GM12878 (cell line): ENCODE results near the gene ESPNL. TPM values are rescaled to one million over a fixed set of nuclear protein-coding genes. Genes with fewer than 3 reads are reported as not detected.

Source experiments
- ATAC-seq: fragments of 200-7000 bp; cut with Tn5 transposase; 3 replicates; pipeline ENCODE4 v1.9.1; 2020; ENCODE audit warnings: mild to moderate bottlenecking, moderate library complexity
- BruUV-seq: library from RNA; stranded (reverse); fragments of 400-500 nt; replicated peaks from 2 replicates; lab custom pipeline; 2021; lab: Mats Ljungman, UMichigan
- CTCF ChIA-PET: fragments of 300-600 bp; sonication (Branson Sonifier 250); formaldehyde crosslinking; extraction: SDS; loops from one replicate; lab custom pipeline; 2021; ENCODE audit warnings: inconsistent platforms; lab: Yijun Ruan, JAX
- POLR2A ChIA-PET: fragments of 350-600 bp; formaldehyde crosslinking; extraction: SDS; loops from one replicate; lab custom pipeline; 2021; ENCODE audit warnings: inconsistent platforms; lab: Charles Lee
- RAD21 ChIA-PET: fragments of 300-600 bp; sonication (Branson Sonifier 250); formaldehyde crosslinking; loops from one replicate; lab custom pipeline; 2023; ENCODE audit warnings: antibody characterized with exemption; ENCODE audit not compliant: unreplicated experiment; lab: Charles Lee
- SMC1A ChIA-PET: fragments of 300-600 bp; sonication (Branson Sonifier 250); formaldehyde crosslinking; loops from one replicate; lab custom pipeline; 2023; ENCODE audit not compliant: unreplicated experiment, uncharacterized antibody; lab: Charles Lee
- DNase-seq: peaks from one replicate; pipeline ENCODE4 v3.0.0-alpha.2; 2011; ENCODE audit warnings: low read depth, low spot score
- FAIRE-seq: peaks from 3 replicates; lab custom pipeline; 2011; peaks lifted over from hg19 to GRCh38; lab: Jason Lieb, UNC
- H2AFZ ChIP-seq: 2 replicates; pipeline ENCODE4 v1.6.0; 2011; ENCODE audit warnings: low read depth, low read length, control low read depth; ENCODE audit not compliant: control insufficient read depth
- H3K27ac ChIP-seq: 2 replicates; pipeline ENCODE4 v1.5.1; 2011; ENCODE audit warnings: control low read depth; ENCODE audit not compliant: control insufficient read depth, insufficient read depth
- H3K27me3 ChIP-seq, 2 experiments: replicated peaks in 1 of 2; 2 replicates each; pipeline versions ENCODE4 v1.6.0 to v1.6.1; 2011; ENCODE audit warnings: low read length in 1 of 2; ENCODE audit not compliant: control insufficient read depth in 2 of 2, insufficient read depth in 2 of 2
- H3K36me3 ChIP-seq, 2 experiments: 2 replicates each; pipeline ENCODE4 v1.5.1; 2011; ENCODE audit warnings: low read length in 1 of 2; ENCODE audit not compliant: control insufficient read depth in 2 of 2, insufficient read depth in 2 of 2
- H3K4me1 ChIP-seq: 2 replicates; pipeline ENCODE4 v1.6.1; 2011; ENCODE audit warnings: mild to moderate bottlenecking, low read length, moderate library complexity, mixed read lengths; ENCODE audit not compliant: control insufficient read depth, insufficient read depth
- H3K4me2 ChIP-seq: 2 replicates; pipeline ENCODE4 v1.6.0; 2011; ENCODE audit warnings: control low read depth; ENCODE audit not compliant: control insufficient read depth, insufficient read depth
- H3K4me3 ChIP-seq: fragments of 200-600 bp; sonication (generic); 2 replicates; pipeline ENCODE4 v1.5.1; 2016
- H3K79me2 ChIP-seq: 2 replicates; pipeline ENCODE4 v1.6.0; 2011; ENCODE audit warnings: low read length; ENCODE audit not compliant: control insufficient read depth, insufficient read depth
- H3K9ac ChIP-seq: 2 replicates; pipeline ENCODE4 v1.8.0; 2011; ENCODE audit warnings: low read length, control low read depth, mixed read lengths; ENCODE audit not compliant: control insufficient read depth, insufficient read depth
- H3K9me3 ChIP-seq: replicated peaks from 3 replicates; pipeline ENCODE4 v1.5.1; 2011; ENCODE audit warnings: mild to moderate bottlenecking, low read length; ENCODE audit not compliant: control insufficient read depth, insufficient read depth
- H4K20me1 ChIP-seq: 2 replicates; pipeline ENCODE4 v1.6.0; 2011; ENCODE audit not compliant: control insufficient read depth, insufficient read depth
- CREB1 ChIP-seq: IDR thresholded peaks from 2 replicates; pipeline ENCODE4 v1.6.1; 2012; ENCODE audit warnings: low read depth, mild to moderate bottlenecking, inconsistent platforms
- EP300 ChIP-seq, 2 experiments: fragments of 150-350 bp in 1 of 2; IDR thresholded peaks; 2 replicates each; pipeline ENCODE4 v1.6.1; 2011 to 2012; ENCODE audit warnings: low read depth in 2 of 2, low read length in 2 of 2, borderline replicate concordance in 1 of 2, improper control_type of control experiment in 1 of 2, inconsistent platforms in 1 of 2; ENCODE audit not compliant: control insufficient read depth in 1 of 2
- FOXM1 ChIP-seq: IDR thresholded peaks from 2 replicates; pipeline ENCODE4 v1.6.1; 2012; ENCODE audit warnings: low read depth, mild to moderate bottlenecking, inconsistent platforms, low read length, moderate library complexity
- JUNB ChIP-seq: IDR thresholded peaks from 2 replicates; pipeline ENCODE4 v1.6.1; 2016; ENCODE audit warnings: antibody characterized with exemption, mild to moderate bottlenecking
- LARP7 ChIP-seq: fragments of 450-650 bp; IDR thresholded peaks from 2 replicates; pipeline ENCODE4 v1.6.1; 2017; ENCODE audit warnings: mild to moderate bottlenecking
- MEF2A ChIP-seq: IDR thresholded peaks from 2 replicates; pipeline ENCODE4 v1.6.1; 2011; ENCODE audit warnings: low read depth, mild to moderate bottlenecking, low read length, moderate library complexity; ENCODE audit not compliant: insufficient read depth
- MYC ChIP-seq: IDR thresholded peaks from 2 replicates; pipeline ENCODE4 v1.6.1; 2011; ENCODE audit warnings: mild to moderate bottlenecking, low read length, moderate library complexity, inconsistent platforms; ENCODE audit not compliant: insufficient read depth, insufficient replicate concordance, insufficient read length, severe bottlenecking
- NFXL1 ChIP-seq: fragments of 450-650 bp; IDR thresholded peaks from 2 replicates; pipeline ENCODE4 v1.6.1; 2017; ENCODE audit warnings: antibody characterized with exemption, mild to moderate bottlenecking, borderline replicate concordance
- NR2F1 ChIP-seq: fragments of 450-650 bp; conservative IDR thresholded peaks from 2 replicates; pipeline ENCODE4 v1.6.1; 2017; ENCODE audit warnings: mild to moderate bottlenecking
- RELA ChIP-seq: fragments of 450-650 bp; IDR thresholded peaks from 2 replicates; pipeline ENCODE4 v1.8.0; 2014; ENCODE audit warnings: borderline replicate concordance; ENCODE audit not compliant: partially characterized antibody
- SP1 ChIP-seq: IDR thresholded peaks from one replicate; pipeline ENCODE4 v1.6.1; 2011; ENCODE audit warnings: low read depth, low read length
- SREBF2 ChIP-seq: IDR thresholded peaks from 2 replicates; pipeline ENCODE4 v1.6.1; 2012; ENCODE audit warnings: mild to moderate bottlenecking, low read length
- SRF ChIP-seq, 2 experiments: IDR thresholded peaks; 2 replicates each; pipeline ENCODE4 v1.6.1; 2011; ENCODE audit warnings: low read depth in 2 of 2, low read length in 2 of 2, mild to moderate bottlenecking in 1 of 2, moderate library complexity in 1 of 2
- SUPT20H ChIP-seq: IDR thresholded peaks from 2 replicates; pipeline ENCODE4 v1.6.1; 2011; ENCODE audit warnings: low read depth, mild to moderate bottlenecking, low read length, moderate library complexity, borderline replicate concordance; ENCODE audit not compliant: control insufficient read depth
- SUZ12 ChIP-seq: fragments of 200-600 bp; sonication (generic); IDR thresholded peaks from one replicate; pipeline ENCODE4 v1.6.1; 2018; ENCODE audit warnings: antibody characterized with exemption, mild to moderate bottlenecking; ENCODE audit not compliant: unreplicated experiment
- YBX1 ChIP-seq: fragments of 450-650 bp; IDR thresholded peaks from 2 replicates; pipeline ENCODE4 v1.6.1; 2016; ENCODE audit warnings: antibody characterized with exemption
- ZZZ3 ChIP-seq: IDR thresholded peaks from 2 replicates; pipeline ENCODE4 v1.6.1; 2011; ENCODE audit warnings: low read depth; ENCODE audit not compliant: control insufficient read depth, insufficient read length
- WGBS: methylation state at CpG from one replicate; pipeline ENCODE4 v1.1.6; 2016; ENCODE audit warnings: low lambda C conversion rate; ENCODE audit not compliant: insufficient replicate concordance, insufficient coverage; ENCODE audit errors: missing lambda C conversion rate; 5-methylcytosine and 5-hydroxymethylcytosine counted together
- in situ Hi-C: fragments of 300-500 bp; cut with MboI; formaldehyde crosslinking; loops from 9 replicates; pipeline ENCODE4 v1.14.3; 2018; ENCODE audit warnings: mixed read lengths
- intact Hi-C: fragments of 100-400 bp; cut with micrococcal nuclease; formaldehyde crosslinking; loops from one replicate; pipeline ENCODE4 v1.14.2; 2022; ENCODE audit not compliant: unreplicated experiment
- polyA plus RNA-seq, 11 experiments: library from polyadenylated mRNA; depleted of rRNA in 4 of 11; unstranded in 6 of 11; stranded (reverse) in 5 of 11; fragments of >200 nt; fragmentation: Nextera tagmentation in 4 of 11; fragmentation: Illumina TruSeq in 1 of 11; extraction: Ambion mirVana in 4 of 11; extraction: Trizol in 1 of 11; gene quantifications; 1 replicate in 1 of 11; 2 replicates in 10 of 11; pipeline versions ENCODE4 v1.2.1 to v1.2.3, GENCODE V29; 2011 to 2016; ENCODE audit warnings: inconsistent platforms in 2 of 11, missing spikeins in 2 of 11, low read depth in 1 of 11
- total RNA-seq, 4 experiments: library from RNA; depleted of rRNA in 3 of 4; stranded (reverse); fragments of >200 nt in 3 of 4; fragmentation: Illumina TruSeq in 1 of 4; extraction: Trizol in 1 of 4; gene quantifications; 2 replicates each; pipeline versions ENCODE4 v1.2.1 to v1.2.3, GENCODE V29; 2013 to 2021
- TF ChIP-seq, protein P1 (sequence below): IDR thresholded peaks from 2 replicates; pipeline ENCODE4 v1.6.1; 2012; ENCODE audit warnings: low read depth, low read length, improper control_type of control experiment

Gene ESPNL
- total and polyA plus RNA-seq, 10 of the 15 experiments (the other 5 are each of a cell fraction or from before 2014, with no cell fraction given), result 0.05 to 0.94 (median 0.36) TPM; not detected in 3

GRCh38 chr2:238113611-238114010 is 13.5 kb downstream of the ESPNL start:
- H3K36me3 ChIP-seq, result no peaks in the 10 kb centered on the region
- no peak overlapping the region for H3K4me2 ChIP-seq
- ChIA-PET CTCF (no interaction called here), RAD21 (no interaction called here), SMC1A (no interaction called here), POLR2A (no interaction called here)
- H3K9me3 ChIP-seq, result no peaks in the 10 kb centered on the region; the same call in 2 of the 3 replicates
- TF ChIP-seq JUNB (no peak), LARP7 (no peak), YBX1 (no peak), RELA (no peak), SREBF2 (no peak), CREB1 (no peak), MYC (no peak), FOXM1 (no peak), NFXL1 (no peak), SUPT20H (no peak), NR2F1 (no peak), SP1 (no peak), SUZ12 (no peak), MEF2A (no peak), ZZZ3 (no peak), SRF (IDR thresholded peaks at IDR 0.05; ENCODE audit: low read depth in 2 of 2, low read length in 2 of 2) (no peak), EP300 (IDR thresholded peaks at IDR 0.05; ENCODE audit: borderline replicate concordance in 1 of 2, control insufficient read depth in 1 of 2, low read depth in 2 of 2, low read length in 2 of 2) (no peak)
- TF ChIP-seq, protein P1, sequence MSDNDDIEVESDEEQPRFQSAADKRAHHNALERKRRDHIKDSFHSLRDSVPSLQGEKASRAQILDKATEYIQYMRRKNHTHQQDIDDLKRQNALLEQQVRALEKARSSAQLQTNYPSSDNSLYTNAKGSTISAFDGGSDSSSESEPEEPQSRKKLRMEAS, result no peak
- no peak overlapping the region for H3K27ac ChIP-seq
- ATAC-seq (no peak), FAIRE-seq (no peak), DNase-seq (no peak)
- 81% methylated on average over 13 of the region's 13 CpGs for WGBS
- H3K4me3 ChIP-seq, result no peak overlapping the region
- H3K9ac ChIP-seq, result no peak overlapping the region
- no peaks in the 10 kb centered on the region for H4K20me1 ChIP-seq
- no TSS peak for BruUV-seq
- in situ Hi-C loops (no loop called here), intact Hi-C loops (no loop called here)
- no peak overlapping the region for H2AFZ ChIP-seq
- H3K27me3 ChIP-seq, result no peaks in the 10 kb centered on the region
- peaks cover 4% of the 10 kb centered on the region for H3K4me1 ChIP-seq
- H3K79me2 ChIP-seq, result no peaks in the 10 kb centered on the region
